Ovary (tissue), 3 donors: ENCODE results near the gene IDH2.

Source experiments
- CTCF ChIP-seq, 3 donors: fragments of 450-650 bp in 2 of 3; fragments of 200-600 bp in 1 of 3; IDR thresholded peaks; one replicate each; pipeline versions ENCODE4 v1.5.1 to v1.8.0; 2016 to 2022; ENCODE audit warnings: antibody characterized with exemption in 3 of 3, mild to moderate bottlenecking in 1 of 3
- EP300 ChIP-seq: sonication (generic); formaldehyde crosslinking; IDR thresholded peaks from one replicate; pipeline ENCODE4 v1.6.1; 2017; ENCODE audit warnings: antibody characterized with exemption
- donor health status: DM: no; HTN: no; CAD: no.

DNA sequence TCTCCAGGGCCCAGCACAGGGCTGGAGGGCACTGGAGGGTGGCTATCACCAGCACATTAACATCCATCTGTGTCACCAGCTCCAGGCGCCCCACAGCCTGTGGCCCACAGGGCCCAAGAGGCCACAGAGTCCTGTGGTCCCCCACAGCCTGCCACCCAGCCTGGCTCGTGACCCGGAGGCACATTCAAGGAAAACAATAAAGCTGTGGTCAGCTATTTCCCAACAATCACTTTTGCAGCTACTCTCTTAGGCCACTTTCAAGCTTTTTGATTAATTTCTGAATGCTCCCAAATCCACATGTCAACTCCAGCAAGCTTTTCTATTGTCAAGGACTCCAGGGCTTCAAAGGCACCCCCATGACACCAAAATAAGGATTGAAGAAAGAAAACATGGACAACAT lies 16.7 kb downstream of the IDH2 start:
- no peak for TF ChIP-seq CTCF (IDR thresholded peaks at IDR 0.05)
- no peak for TF ChIP-seq EP300
